ENCODE measurements around the gene SEC16A.

The SEC16A gene

GRCh38 chr9:136434580-136435169 is 48.2 kb downstream of the SEC16A start:
- Histone ChIP-seq H3K9ac (ENCODE audit: insufficient read length, low read depth) (no peak overlapping the region), H3K4me1 (ENCODE audit: insufficient read depth, insufficient read length) (peaks cover 5% of the 10 kb centered on the region), H3K4me3 (ENCODE audit: insufficient read length, low read depth) (no peak overlapping the region), H3K27me3 (ENCODE audit: insufficient read depth, insufficient read length) (no peaks in the 10 kb centered on the region), H3K36me3 (ENCODE audit: insufficient read depth, insufficient read length, low read length) (peaks cover 74% of the 10 kb centered on the region), H3K9me3 (ENCODE audit: insufficient read depth, low read length) (no peaks in the 10 kb centered on the region)
- no peak for DNase-seq (ENCODE audit: low read depth, low spot score)
- TF ChIP-seq SUZ12 (IDR thresholded peaks at IDR 0.05; ENCODE audit: extremely low read depth, insufficient read depth, insufficient read length) (no peak), ZNF274 (IDR thresholded peaks at IDR 0.05; ENCODE audit: low read depth, low read length) (no peak), YY1 (IDR thresholded peaks at IDR 0.05; ENCODE audit: insufficient read depth, insufficient read length) (no peak)

DNA sequence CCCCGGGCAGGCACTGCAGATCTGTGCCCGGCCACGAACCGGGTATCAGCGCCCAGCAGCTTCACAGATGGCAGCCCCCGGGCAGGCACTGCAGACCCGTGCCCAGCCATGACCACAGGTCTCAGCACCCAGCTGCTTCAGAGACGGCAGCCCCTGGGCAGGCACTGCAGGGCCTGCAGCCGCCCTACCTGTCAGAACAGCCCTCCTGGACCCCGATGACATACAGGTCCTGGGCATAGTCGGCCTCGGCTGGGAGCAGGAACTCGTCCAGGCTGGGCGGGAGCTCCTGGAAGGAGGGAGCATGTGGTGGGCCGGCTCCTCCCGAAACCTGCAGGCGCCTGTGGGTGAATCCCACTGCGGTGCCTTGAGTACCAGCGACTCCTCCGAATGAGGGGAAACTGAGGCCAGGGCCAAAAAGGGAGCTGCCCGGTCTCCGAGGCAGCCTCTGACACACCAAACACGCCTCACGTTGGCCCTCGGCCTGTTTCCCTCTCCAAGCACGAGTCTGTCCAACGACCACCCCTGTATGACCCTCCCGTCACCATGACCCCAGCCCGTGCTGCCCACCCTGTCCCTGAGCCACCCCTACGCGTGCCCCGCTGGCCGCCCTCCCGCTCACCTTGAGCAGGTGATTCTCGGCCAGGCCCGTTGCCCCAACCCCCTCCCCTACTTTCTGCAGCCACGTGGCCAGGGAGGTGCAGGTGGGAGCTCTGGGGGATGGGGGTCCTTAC is 48.8 kb downstream of the SEC16A start:
- Histone ChIP-seq H3K9me3 (ENCODE audit: insufficient read depth, low read length) (no peaks in the 10 kb centered on the region), H3K4me3 (ENCODE audit: insufficient read length, low read depth) (no peak overlapping the region), H3K36me3 (ENCODE audit: insufficient read depth, insufficient read length, low read length) (peaks cover 80% of the 10 kb centered on the region), H3K9ac (ENCODE audit: insufficient read length, low read depth) (no peak overlapping the region), H3K27me3 (ENCODE audit: insufficient read depth, insufficient read length) (no peaks in the 10 kb centered on the region), H3K4me1 (ENCODE audit: insufficient read depth, insufficient read length) (peaks cover 7% of the 10 kb centered on the region)
- no peak for DNase-seq (ENCODE audit: low read depth, low spot score)
- TF ChIP-seq SUZ12 (IDR thresholded peaks at IDR 0.05; ENCODE audit: extremely low read depth, insufficient read depth, insufficient read length) (no peak), ZNF274 (IDR thresholded peaks at IDR 0.05; ENCODE audit: low read depth, low read length) (no peak), YY1 (IDR thresholded peaks at IDR 0.05; ENCODE audit: insufficient read depth, insufficient read length) (no peak)

DNA sequence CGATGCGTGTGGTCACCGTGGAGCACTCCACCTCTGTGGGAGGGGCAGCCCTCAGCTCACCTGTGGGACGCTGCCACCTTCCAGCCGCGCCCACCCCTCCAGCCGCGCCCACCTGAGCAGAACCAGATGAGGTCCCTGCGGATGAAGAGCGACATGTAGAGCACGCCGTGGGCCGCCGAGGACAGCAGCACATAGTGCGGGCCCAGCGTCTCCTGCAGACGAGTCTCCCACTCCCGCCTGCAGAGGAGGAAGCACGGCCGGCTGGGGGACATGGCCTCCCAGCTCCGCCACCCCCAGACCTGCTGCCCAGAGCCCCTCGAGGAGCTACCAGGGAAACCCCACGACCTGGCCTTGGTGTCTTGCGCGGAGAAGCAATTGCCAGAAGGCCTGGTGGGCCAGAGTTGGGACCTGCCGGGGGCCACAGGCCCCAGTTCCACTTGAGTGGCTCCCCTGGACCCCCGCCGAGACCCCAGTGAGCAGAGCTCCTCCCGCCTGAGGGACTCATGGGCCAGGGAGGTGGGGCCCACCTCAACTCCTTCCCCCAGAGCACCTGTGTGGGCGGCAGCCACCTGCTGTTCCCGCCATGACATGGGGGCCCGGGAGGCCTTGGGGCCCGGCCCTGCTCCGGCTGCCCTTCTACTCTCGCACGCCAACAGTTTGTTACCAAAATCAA is 49.7 kb downstream of the SEC16A start:
- no peaks in the 10 kb centered on the region for H3K27me3 ChIP-seq (ENCODE audit: insufficient read depth, insufficient read length)
- no peaks in the 10 kb centered on the region for H3K9me3 ChIP-seq (ENCODE audit: insufficient read depth, low read length)
- DNase-seq (ENCODE audit: low read depth, low spot score): no peak
- TF ChIP-seq SUZ12 (IDR thresholded peaks at IDR 0.05; ENCODE audit: extremely low read depth, insufficient read depth, insufficient read length): no peak
- TF ChIP-seq ZNF274 (IDR thresholded peaks at IDR 0.05; ENCODE audit: low read depth, low read length): no peak
- no peak for TF ChIP-seq YY1 (IDR thresholded peaks at IDR 0.05; ENCODE audit: insufficient read depth, insufficient read length)
- H3K36me3 ChIP-seq (ENCODE audit: insufficient read depth, insufficient read length, low read length): peaks cover 88% of the 10 kb centered on the region
- no peak overlapping the region for H3K4me3 ChIP-seq (ENCODE audit: insufficient read length, low read depth)
- H3K4me1 ChIP-seq (ENCODE audit: insufficient read depth, insufficient read length): peaks cover 7% of the 10 kb centered on the region
- H3K9ac ChIP-seq (ENCODE audit: insufficient read length, low read depth): no peak overlapping the region

DNA sequence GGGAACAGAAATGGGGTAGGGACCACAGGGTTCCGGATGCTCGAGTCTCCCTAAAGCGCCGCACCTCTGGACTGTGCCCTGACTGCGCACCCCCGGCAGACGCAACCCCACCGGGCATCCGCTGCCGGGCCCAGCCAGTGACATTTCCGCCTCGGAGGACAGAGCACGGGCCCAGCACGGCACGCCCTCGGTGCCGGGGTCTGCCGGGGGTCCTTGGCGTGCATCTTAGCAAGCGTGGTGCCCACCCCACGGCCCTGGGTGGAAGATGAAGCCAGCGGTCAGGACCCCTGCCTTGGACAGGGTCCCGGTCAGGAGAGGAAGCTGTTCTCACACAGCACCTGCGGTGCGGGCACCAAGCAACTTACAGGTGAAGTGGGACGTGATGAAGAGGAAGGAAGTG is 50.2 kb downstream of the SEC16A start:
- Histone ChIP-seq H3K9me3 (ENCODE audit: insufficient read depth, low read length) (no peaks in the 10 kb centered on the region), H3K27me3 (ENCODE audit: insufficient read depth, insufficient read length) (no peaks in the 10 kb centered on the region), H3K4me3 (ENCODE audit: insufficient read length, low read depth) (no peak overlapping the region), H3K4me1 (ENCODE audit: insufficient read depth, insufficient read length) (peaks cover 5% of the 10 kb centered on the region), H3K9ac (ENCODE audit: insufficient read length, low read depth) (no peak overlapping the region), H3K36me3 (ENCODE audit: insufficient read depth, insufficient read length, low read length) (peaks cover 91% of the 10 kb centered on the region)
- DNase-seq (ENCODE audit: low read depth, low spot score): no peak
- TF ChIP-seq YY1 (IDR thresholded peaks at IDR 0.05; ENCODE audit: insufficient read depth, insufficient read length): no peak
- no peak for TF ChIP-seq SUZ12 (IDR thresholded peaks at IDR 0.05; ENCODE audit: extremely low read depth, insufficient read depth, insufficient read length)
- TF ChIP-seq ZNF274 (IDR thresholded peaks at IDR 0.05; ENCODE audit: low read depth, low read length): no peak

- no peak overlapping the region for H3K4me3 ChIP-seq (ENCODE audit: insufficient read length, low read depth)
- H3K9me3 ChIP-seq (ENCODE audit: insufficient read depth, low read length): no peaks in the 10 kb centered on the region
- peaks cover 2% of the 10 kb centered on the region for H3K4me1 ChIP-seq (ENCODE audit: insufficient read depth, insufficient read length)
- TF ChIP-seq YY1 (IDR thresholded peaks at IDR 0.05; ENCODE audit: insufficient read depth, insufficient read length) (no peak), SUZ12 (IDR thresholded peaks at IDR 0.05; ENCODE audit: extremely low read depth, insufficient read depth, insufficient read length) (no peak), ZNF274 (IDR thresholded peaks at IDR 0.05; ENCODE audit: low read depth, low read length) (no peak)
- no peaks in the 10 kb centered on the region for H3K27me3 ChIP-seq (ENCODE audit: insufficient read depth, insufficient read length)
- H3K9ac ChIP-seq (ENCODE audit: insufficient read length, low read depth): no peak overlapping the region
- no peak for DNase-seq (ENCODE audit: low read depth, low spot score)
- peaks cover 90% of the 10 kb centered on the region for H3K36me3 ChIP-seq (ENCODE audit: insufficient read depth, insufficient read length, low read length)
These were observed 51.0 kb downstream of the SEC16A start for GRCh38 chr9:136431782-136432350.

- peaks cover 2% of the 10 kb centered on the region for H3K4me1 ChIP-seq (ENCODE audit: insufficient read depth, insufficient read length)
- DNase-seq (ENCODE audit: low read depth, low spot score): no peak
- no peak overlapping the region for H3K9ac ChIP-seq (ENCODE audit: insufficient read length, low read depth)
- no peaks in the 10 kb centered on the region for H3K9me3 ChIP-seq (ENCODE audit: insufficient read depth, low read length)
- no peaks in the 10 kb centered on the region for H3K27me3 ChIP-seq (ENCODE audit: insufficient read depth, insufficient read length)
- H3K36me3 ChIP-seq (ENCODE audit: insufficient read depth, insufficient read length, low read length): peaks cover 86% of the 10 kb centered on the region
- no peak for TF ChIP-seq SUZ12 (IDR thresholded peaks at IDR 0.05; ENCODE audit: extremely low read depth, insufficient read depth, insufficient read length)
- TF ChIP-seq ZNF274 (IDR thresholded peaks at IDR 0.05; ENCODE audit: low read depth, low read length): no peak
- no peak for TF ChIP-seq YY1 (IDR thresholded peaks at IDR 0.05; ENCODE audit: insufficient read depth, insufficient read length)
- no peak overlapping the region for H3K4me3 ChIP-seq (ENCODE audit: insufficient read length, low read depth)
These were observed 52.1 kb downstream of the SEC16A start for GRCh38 chr9:136430588-136431234.
